IMR-90 (cell line): ENCODE data around the gene FAS.

Source experiments
- BHLHE40 ChIP-seq: fragments of 150-350 bp; IDR thresholded peaks from 2 replicates; pipeline ENCODE4 v1.6.1; 2016; ENCODE audit warnings: mild to moderate bottlenecking, low read depth, low read length
- CEBPB ChIP-seq: IDR thresholded peaks from 2 replicates; pipeline ENCODE4 v1.6.1; 2012; ENCODE audit warnings: low read depth, low read length, improper control_type of control experiment
- CHD1 ChIP-seq: IDR thresholded peaks from 2 replicates; pipeline ENCODE4 v1.6.1; 2012; ENCODE audit warnings: low read depth, low read length, improper control_type of control experiment
- MAZ ChIP-seq: IDR thresholded peaks from 2 replicates; pipeline ENCODE4 v1.6.1; 2012; ENCODE audit warnings: low read depth, mild to moderate bottlenecking, low read length, improper control_type of control experiment, moderate library complexity, borderline replicate concordance
- NFE2L2 ChIP-seq: fragments of 150-350 bp; IDR thresholded peaks from 2 replicates; pipeline ENCODE4 v1.6.1; 2016; ENCODE audit warnings: low read depth, mild to moderate bottlenecking, low read length
- POLR2A ChIP-seq: IDR thresholded peaks from 2 replicates; pipeline ENCODE4 v1.6.1; 2012; ENCODE audit warnings: mild to moderate bottlenecking, low read depth, low read length
- RFX5 ChIP-seq: IDR thresholded peaks from 2 replicates; pipeline ENCODE4 v1.8.0; 2012; ENCODE audit warnings: low read depth, mild to moderate bottlenecking, low read length, moderate library complexity
- TF ChIP-seq, protein P1 (sequence below): conservative IDR thresholded peaks from 2 replicates; pipeline ENCODE4 v1.5.1; 2012; ENCODE audit warnings: mild to moderate bottlenecking, low read depth, low read length, improper control_type of control experiment
- TF ChIP-seq, protein P2 (sequence below): fragments of 150-350 bp; IDR thresholded peaks from 2 replicates; pipeline ENCODE4 v1.6.1; 2017; ENCODE audit warnings: mild to moderate bottlenecking, antibody characterized with exemption, low read length, low read depth

DNA sequence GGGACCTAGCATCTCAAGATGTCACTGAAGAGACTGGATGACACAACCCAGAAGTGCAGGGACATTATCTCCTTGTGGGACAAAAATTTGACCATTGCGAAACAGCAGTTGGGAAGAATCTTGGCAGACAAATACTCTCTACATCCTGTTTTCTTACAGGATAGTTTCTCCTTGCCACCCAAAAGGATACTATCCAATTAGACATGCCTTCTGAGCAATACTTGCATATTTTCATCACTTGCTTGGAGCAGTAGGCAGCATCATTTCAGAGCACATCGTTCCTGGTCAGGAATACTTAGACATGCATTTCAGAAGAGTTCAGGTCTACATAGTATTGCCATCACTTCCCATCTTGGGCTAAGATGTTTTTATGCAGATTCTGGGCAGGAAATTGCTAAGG, 56.8 kb downstream of the FAS start:
- TF ChIP-seq POLR2A (no peak), BHLHE40 (no peak), CEBPB (peak; percentile 78), RFX5 (no peak), CHD1 (no peak), NFE2L2 (no peak), MAZ (no peak)
- TF ChIP-seq, protein P1, sequence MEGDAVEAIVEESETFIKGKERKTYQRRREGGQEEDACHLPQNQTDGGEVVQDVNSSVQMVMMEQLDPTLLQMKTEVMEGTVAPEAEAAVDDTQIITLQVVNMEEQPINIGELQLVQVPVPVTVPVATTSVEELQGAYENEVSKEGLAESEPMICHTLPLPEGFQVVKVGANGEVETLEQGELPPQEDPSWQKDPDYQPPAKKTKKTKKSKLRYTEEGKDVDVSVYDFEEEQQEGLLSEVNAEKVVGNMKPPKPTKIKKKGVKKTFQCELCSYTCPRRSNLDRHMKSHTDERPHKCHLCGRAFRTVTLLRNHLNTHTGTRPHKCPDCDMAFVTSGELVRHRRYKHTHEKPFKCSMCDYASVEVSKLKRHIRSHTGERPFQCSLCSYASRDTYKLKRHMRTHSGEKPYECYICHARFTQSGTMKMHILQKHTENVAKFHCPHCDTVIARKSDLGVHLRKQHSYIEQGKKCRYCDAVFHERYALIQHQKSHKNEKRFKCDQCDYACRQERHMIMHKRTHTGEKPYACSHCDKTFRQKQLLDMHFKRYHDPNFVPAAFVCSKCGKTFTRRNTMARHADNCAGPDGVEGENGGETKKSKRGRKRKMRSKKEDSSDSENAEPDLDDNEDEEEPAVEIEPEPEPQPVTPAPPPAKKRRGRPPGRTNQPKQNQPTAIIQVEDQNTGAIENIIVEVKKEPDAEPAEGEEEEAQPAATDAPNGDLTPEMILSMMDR: no peak
- TF ChIP-seq, protein P2, sequence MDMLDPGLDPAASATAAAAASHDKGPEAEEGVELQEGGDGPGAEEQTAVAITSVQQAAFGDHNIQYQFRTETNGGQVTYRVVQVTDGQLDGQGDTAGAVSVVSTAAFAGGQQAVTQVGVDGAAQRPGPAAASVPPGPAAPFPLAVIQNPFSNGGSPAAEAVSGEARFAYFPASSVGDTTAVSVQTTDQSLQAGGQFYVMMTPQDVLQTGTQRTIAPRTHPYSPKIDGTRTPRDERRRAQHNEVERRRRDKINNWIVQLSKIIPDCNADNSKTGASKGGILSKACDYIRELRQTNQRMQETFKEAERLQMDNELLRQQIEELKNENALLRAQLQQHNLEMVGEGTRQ: no peak
